GM12878 (cell line): Measurements from ENCODE around the gene BSCL2. TPM values are rescaled to one million over a fixed set of nuclear protein-coding genes. Genes with fewer than 3 reads are reported as not detected.

ENCODE experiments used
- BMI1 ChIP-seq: fragments of 450-650 bp; IDR thresholded peaks from 2 replicates; pipeline ENCODE4 v1.6.1; 2016; ENCODE audit warnings: mild to moderate bottlenecking, moderate library complexity, borderline replicate concordance
- BRCA1 ChIP-seq: IDR thresholded peaks from 2 replicates; pipeline ENCODE4 v1.6.1; 2011; ENCODE audit warnings: low read depth, low read length, improper control_type of control experiment
- CHD1 ChIP-seq: IDR thresholded peaks from 2 replicates; pipeline ENCODE4 v1.6.1; 2012; ENCODE audit warnings: low read depth, low read length, improper control_type of control experiment
- CHD4 ChIP-seq: fragments of 200-600 bp; sonication (generic); IDR thresholded peaks from 2 replicates; pipeline ENCODE4 v1.6.1; 2016; ENCODE audit warnings: mild to moderate bottlenecking
- E2F4 ChIP-seq: IDR thresholded peaks from 2 replicates; pipeline ENCODE4 v1.6.1; 2012; ENCODE audit warnings: low read depth, low read length, improper control_type of control experiment
- ELK1 ChIP-seq: IDR thresholded peaks from 2 replicates; pipeline ENCODE4 v1.6.1; 2012; ENCODE audit warnings: low read depth, low read length, improper control_type of control experiment
- ESRRA ChIP-seq: IDR thresholded peaks from 2 replicates; pipeline ENCODE4 v1.6.1; 2012; ENCODE audit warnings: mild to moderate bottlenecking, low read length, improper control_type of control experiment
- FOS ChIP-seq: IDR thresholded peaks from 3 replicates; pipeline ENCODE4 v1.6.1; 2011; ENCODE audit warnings: borderline replicate concordance; ENCODE audit not compliant: insufficient read length; ENCODE audit errors: extremely low read depth
- HDAC2 ChIP-seq: fragments of 200-600 bp; sonication (generic); IDR thresholded peaks from 2 replicates; pipeline ENCODE4 v1.6.1; 2017
- KDM1A ChIP-seq: fragments of 200-600 bp; sonication (generic); IDR thresholded peaks from 2 replicates; pipeline ENCODE4 v1.6.1; 2016; ENCODE audit warnings: borderline replicate concordance
- KLF5 ChIP-seq: fragments of 450-650 bp; IDR thresholded peaks from 2 replicates; pipeline ENCODE4 v1.6.1; 2014; ENCODE audit warnings: mild to moderate bottlenecking; ENCODE audit not compliant: partially characterized antibody
- MLLT1 ChIP-seq: fragments of 450-650 bp; IDR thresholded peaks from 2 replicates; pipeline ENCODE4 v1.6.1; 2016; ENCODE audit warnings: mild to moderate bottlenecking
- NFIC ChIP-seq: IDR thresholded peaks from 2 replicates; pipeline ENCODE4 v1.6.1; 2012; ENCODE audit warnings: low read depth, mild to moderate bottlenecking, inconsistent platforms, low read length, moderate library complexity
- NFYA ChIP-seq: IDR thresholded peaks from 2 replicates; pipeline ENCODE4 v1.6.1; 2011; ENCODE audit warnings: low read depth, mild to moderate bottlenecking, low read length, improper control_type of control experiment, borderline replicate concordance
- PKNOX1 ChIP-seq: fragments of 450-650 bp; IDR thresholded peaks from 2 replicates; pipeline ENCODE4 v1.6.1; 2016; ENCODE audit warnings: mild to moderate bottlenecking
- RAD21 ChIP-seq: IDR thresholded peaks from 2 replicates; pipeline ENCODE4 v1.6.1; 2011; ENCODE audit warnings: mild to moderate bottlenecking, low read depth, low read length, moderate library complexity; ENCODE audit not compliant: insufficient read depth
- RAD51 ChIP-seq: fragments of 450-650 bp; IDR thresholded peaks from 2 replicates; pipeline ENCODE4 v1.6.1; 2016; ENCODE audit warnings: moderate library complexity, mild to moderate bottlenecking, inconsistent platforms
- SMAD1 ChIP-seq: fragments of 450-650 bp; IDR thresholded peaks from 2 replicates; pipeline ENCODE4 v1.6.1; 2018; ENCODE audit warnings: mild to moderate bottlenecking, low read depth; ENCODE audit not compliant: partially characterized antibody
- SMC3 ChIP-seq: IDR thresholded peaks from 2 replicates; pipeline ENCODE4 v1.6.1; 2011; ENCODE audit warnings: low read length, improper control_type of control experiment, borderline replicate concordance
- TCF3 ChIP-seq: IDR thresholded peaks from 2 replicates; pipeline ENCODE4 v1.6.1; 2012; ENCODE audit warnings: low read depth, mild to moderate bottlenecking, low read length, borderline replicate concordance; ENCODE audit not compliant: insufficient read depth
- TCF7 ChIP-seq: IDR thresholded peaks from 2 replicates; pipeline ENCODE4 v1.6.1; 2014; ENCODE audit warnings: antibody characterized with exemption, borderline replicate concordance
- ZBTB33 ChIP-seq: fragments of 450-650 bp; IDR thresholded peaks from 2 replicates; pipeline ENCODE4 v1.6.1; 2017; ENCODE audit warnings: mild to moderate bottlenecking
- ZNF207 ChIP-seq: fragments of 450-650 bp; IDR thresholded peaks from 2 replicates; pipeline ENCODE4 v1.6.1; 2014; ENCODE audit warnings: antibody characterized with exemption, mild to moderate bottlenecking, borderline replicate concordance
- ZNF217 ChIP-seq: fragments of 450-650 bp; IDR thresholded peaks from 2 replicates; pipeline ENCODE4 v1.6.1; 2017; ENCODE audit warnings: antibody characterized with exemption, mild to moderate bottlenecking
- ZNF384 ChIP-seq: IDR thresholded peaks from 2 replicates; pipeline ENCODE4 v1.6.1; 2012; ENCODE audit warnings: low read depth, mild to moderate bottlenecking, low read length, improper control_type of control experiment, borderline replicate concordance
- polyA plus RNA-seq, 11 experiments: library from polyadenylated mRNA; depleted of rRNA in 4 of 11; unstranded in 6 of 11; stranded (reverse) in 5 of 11; fragments of >200 nt; fragmentation: Nextera tagmentation in 4 of 11; fragmentation: Illumina TruSeq in 1 of 11; extraction: Ambion mirVana in 4 of 11; extraction: Trizol in 1 of 11; gene quantifications; 1 replicate in 1 of 11; 2 replicates in 10 of 11; pipeline versions ENCODE4 v1.2.1 to v1.2.3, GENCODE V29; 2011 to 2016; ENCODE audit warnings: inconsistent platforms in 2 of 11, missing spikeins in 2 of 11, low read depth in 1 of 11
- total RNA-seq, 4 experiments: library from RNA; depleted of rRNA in 3 of 4; stranded (reverse); fragments of >200 nt in 3 of 4; fragmentation: Illumina TruSeq in 1 of 4; extraction: Trizol in 1 of 4; gene quantifications; 2 replicates each; pipeline versions ENCODE4 v1.2.1 to v1.2.3, GENCODE V29; 2013 to 2021

Gene BSCL2
- total and polyA plus RNA-seq, 10 of the 15 experiments (the other 5 are each of a cell fraction or from before 2014, with no cell fraction given): 12.3 to 57.9 (median 21.8) TPM

- TF ChIP-seq PKNOX1 (peak; percentile 36; the same call in 1 of the 2 replicates), TCF7 (peak; percentile 54; the same call in 1 of the 2 replicates), MLLT1 (no peak; the same call in 1 of the 2 replicates), ELK1 (no peak), E2F4 (no peak), BMI1 (no peak), CHD1 (no peak), RAD51 (no peak), ZNF207 (peak; percentile 3; the same call in 1 of the 2 replicates), HDAC2 (no peak), SMC3 (no peak), FOS (no peak), KDM1A (no peak), ZNF384 (no peak), BRCA1 (no peak), RAD21 (no peak), CHD4 (no peak), NFYA (no peak), ZBTB33 (no peak), TCF3 (0 out of 2 replicates have a peak, but pooled peaks have one; percentile 52), ESRRA (no peak), KLF5 (peak; percentile 18), SMAD1 (no peak), ZNF217 (no peak), NFIC (no peak)
Measured at GRCh38 chr11:62671608-62672389, 35.4 kb downstream of the BSCL2 start, which contains the start of the genes LBHD1 and UQCC3 (continued).
